Stimulated activated naive CD8-positive, alpha-beta T cell treated with anti-CD3 and anti-CD28 coated beads, Interleukin-15, Interleukin-2, amounts not matched to agents 100 ng/mL and 50 ng/mL, for 24 hours (primary cell): ENCODE results near the gene ABCE1.

Experiments
- H3K27ac Mint-ChIP-seq: one replicate; pipeline ENCODE4 v1.8.0; 2021; ENCODE audit warnings: mild to moderate bottlenecking, mixed read lengths
- H3K27me3 Mint-ChIP-seq: one replicate; pipeline ENCODE4 v1.8.0; 2021; ENCODE audit warnings: mixed read lengths
- H3K36me3 Mint-ChIP-seq: one replicate; pipeline ENCODE4 v1.8.0; 2021; ENCODE audit warnings: low read depth, mixed read lengths
- H3K4me1 Mint-ChIP-seq: one replicate; pipeline ENCODE4 v1.8.0; 2021; ENCODE audit warnings: low read depth, mixed read lengths
- H3K4me3 Mint-ChIP-seq: one replicate; pipeline ENCODE4 v1.8.0; 2021; ENCODE audit warnings: mild to moderate bottlenecking, mixed read lengths
- H3K9me3 Mint-ChIP-seq: one replicate; pipeline ENCODE4 v1.8.0; 2021; ENCODE audit warnings: mixed read lengths

The ABCE1 gene

DNA sequence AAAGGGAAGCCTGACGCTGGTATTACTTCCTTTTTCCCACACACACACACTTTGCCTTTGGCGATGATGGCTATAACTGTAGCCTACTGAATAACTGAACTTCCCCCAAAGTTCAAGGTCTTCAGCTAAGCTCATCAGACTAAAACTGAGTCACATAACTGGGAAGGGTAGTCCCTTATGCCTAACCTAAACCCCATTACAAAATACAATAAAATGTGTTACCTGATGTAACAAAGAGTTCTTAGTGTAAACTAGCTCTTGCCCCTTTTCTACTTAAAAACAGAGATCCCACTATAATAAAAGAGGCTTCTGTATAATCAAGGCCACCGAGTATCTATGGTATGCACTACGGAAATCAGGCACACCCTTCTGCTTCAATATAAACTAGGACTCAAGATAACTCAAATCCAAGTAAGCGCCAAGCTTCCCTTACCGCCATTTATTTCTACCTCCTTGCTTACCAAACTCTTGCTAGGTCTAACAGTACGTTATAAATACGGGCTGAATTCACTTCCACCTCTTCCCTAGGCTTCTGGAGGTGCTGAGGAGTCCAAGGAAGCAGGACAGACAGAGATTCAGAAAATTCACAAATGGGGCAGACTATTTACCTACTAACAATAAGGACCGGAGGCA is 79.9 kb downstream of the ABCE1 start:
- Mint-ChIP-seq H3K4me1 (peaks cover 54% of the 10 kb centered on the region), H3K9me3 (peaks cover 8% of the 10 kb centered on the region), H3K4me3 (peak overlapping the region; percentile 90), H3K36me3 (peaks cover 43% of the 10 kb centered on the region), H3K27me3 (no peaks in the 10 kb centered on the region), H3K27ac (peak overlapping the region; percentile 91)

DNA sequence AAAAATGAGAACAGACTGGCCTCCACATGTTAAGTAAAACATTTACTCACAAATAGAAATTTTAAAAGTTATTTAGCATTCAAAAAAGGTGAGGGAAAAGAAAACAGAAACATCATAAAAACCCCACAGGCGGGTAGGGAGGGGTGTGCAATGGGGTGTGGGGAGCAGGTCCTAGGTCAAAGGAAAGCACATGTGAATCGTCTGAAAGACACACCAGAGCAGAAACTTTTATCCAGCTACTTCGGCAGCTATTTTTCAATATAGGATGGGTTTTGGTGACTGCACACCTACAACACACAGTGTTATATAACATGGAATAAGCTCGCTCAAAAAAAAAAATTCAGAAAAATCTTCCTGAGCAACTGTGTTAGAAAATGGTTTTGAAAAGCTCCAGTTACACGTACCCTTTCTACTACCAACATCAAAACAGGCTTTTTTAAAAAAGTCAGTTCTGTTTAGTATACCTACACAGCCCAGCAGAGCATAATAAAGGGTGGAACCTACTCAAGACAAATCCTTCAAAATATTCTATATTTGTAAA is 80.7 kb downstream of the ABCE1 start:
- Mint-ChIP-seq H3K9me3 (peaks cover 8% of the 10 kb centered on the region), H3K4me1 (peaks cover 52% of the 10 kb centered on the region), H3K27me3 (no peaks in the 10 kb centered on the region), H3K27ac (peak overlapping the region; percentile 91), H3K36me3 (peaks cover 37% of the 10 kb centered on the region), H3K4me3 (peak overlapping the region; percentile 90)
